ENCODE measurements around the gene ARL8A. TPM values are rescaled to one million over a fixed set of nuclear protein-coding genes. Genes with fewer than 3 reads are reported as not detected.

ARL8A gene
- polyA plus RNA-seq, 2 of the 4 experiments (the other 2 are of a cell fraction): 23.4 to 49.8 TPM

- peak; percentile 4 to 18; a peak in 4 of 6 replicates for ATAC-seq
- CTCF ChIA-PET: interaction anchor here (0.9 to 6.2 kb wide), 12 partner anchors 12 to 107 kb away, joined by 3 to 55 read pairs (median 5); partner anchors contain the start of gene ELF3
- peak in 1 of 2 experiments; percentile 55 for DNase-seq (ENCODE audit: low read depth in 1 of 2, low spot score in 1 of 2)
- peak overlapping the region; percentile 91 to 94 for H3K27ac ChIP-seq
- H3K4me3 ChIP-seq: no peak overlapping the region
- WGBS (ENCODE audit: missing lambda C conversion rate): 33% methylated on average over 5 of the region's 5 CpGs
- H3K4me1 ChIP-seq: peaks cover 71% of the 10 kb centered on the region
- FAIRE-seq: no peak
- POLR2A ChIA-PET: interaction anchor here (1.5 to 5.5 kb wide), 3 partner anchors 50 to 96 kb away, joined by 3 to 69 read pairs (median 14); partner anchors contain the start of gene ELF3
- peak overlapping the region; percentile 79 for H3K4me2 ChIP-seq
- H3K9me3 ChIP-seq: no peaks in the 10 kb centered on the region
- peak; percentile 2; the same call in 1 of the 2 replicates for TF ChIP-seq CHD4 (IDR thresholded peaks at IDR 0.05; ENCODE audit: borderline replicate concordance)
- TF ChIP-seq RAD21 (conservative IDR thresholded peaks at IDR 0.05 in 1 of 2, IDR thresholded peaks at IDR 0.05 in 1 of 2): peak in 1 of 2 experiments; percentile 22; a peak in 1 of 5 replicates
- TF ChIP-seq FOSL2 (IDR thresholded peaks at IDR 0.05): no peak
- no peak for TF ChIP-seq FOSL2 (CRISPR knock-in tag; IDR thresholded peaks at IDR 0.05)
- no peak for TF ChIP-seq CBX2 (IDR thresholded peaks at IDR 0.05; ENCODE audit: borderline replicate concordance, low read depth)
- TF ChIP-seq GATA3 (IDR thresholded peaks at IDR 0.05; ENCODE audit: borderline replicate concordance): peak; percentile 45; the same call in 1 of the 2 replicates
- TF ChIP-seq EP300 (IDR thresholded peaks at IDR 0.05): peak in 1 of 2 experiments; percentile 61; a peak in 3 of 5 replicates
- no peak for TF ChIP-seq ATOH8 (CRISPR knock-in tag; IDR thresholded peaks at IDR 0.05; ENCODE audit: low read depth)
Measured at GRCh38 chr1:202107321-202107761, 37.2 kb downstream of the ARL8A start.

GRCh38 chr1:202106340-202107254, 37.9 kb downstream of the ARL8A start:
- Histone ChIP-seq H3K4me2 (peak overlapping the region; percentile 79), H3K4me1 (peaks cover 66% of the 10 kb centered on the region), H3K4me3 (no peak overlapping the region), H3K27ac (peak overlapping the region; percentile 91 to 94), H3K9me3 (no peaks in the 10 kb centered on the region)
- WGBS (ENCODE audit: missing lambda C conversion rate): 38% methylated on average over 9 of the region's 10 CpGs
- CTCF ChIA-PET: interaction anchor here (0.7 to 6.2 kb wide), 14 partner anchors 12 to 671 kb away, joined by 3 to 55 read pairs (median 3); partner anchors contain the start of gene ELF3
- DNase-seq (ENCODE audit: low read depth in 1 of 2, low spot score in 1 of 2): peak; percentile 58 to 78
- POLR2A ChIA-PET: interaction anchor here (0.9 to 5.5 kb wide), 6 partner anchors 44 to 96 kb away, joined by 3 to 69 read pairs (median 8); partner anchors contain the start of gene ELF3
- no peak for FAIRE-seq
- ATAC-seq: peak; percentile 44 to 54
- TF ChIP-seq HOXB5 (CRISPR knock-in tag; IDR thresholded peaks at IDR 0.05): 0 out of 2 replicates have a peak, but pooled peaks have one; percentile 20
- TF ChIP-seq ZNF302 (CRISPR knock-in tag; IDR thresholded peaks at IDR 0.05): no peak
- 0 out of 2 replicates have a peak, but pooled peaks have one; percentile 33 for TF ChIP-seq HOXA7 (CRISPR knock-in tag; IDR thresholded peaks at IDR 0.05)
- no peak for TF ChIP-seq FOXS1 (CRISPR knock-in tag; IDR thresholded peaks at IDR 0.05)
- 0 out of 2 replicates have a peak, but pooled peaks have one; percentile 40 for TF ChIP-seq HOXB13 (CRISPR knock-in tag; IDR thresholded peaks at IDR 0.05; ENCODE audit: low read depth)
- TF ChIP-seq JUN (IDR thresholded peaks at IDR 0.05): no peak; a peak in 1 of 5 replicates
- TF ChIP-seq EHMT2 (IDR thresholded peaks at IDR 0.05; ENCODE audit: low read depth): no peak
- no peak for TF ChIP-seq PBX3 (IDR thresholded peaks at IDR 0.05)
- TF ChIP-seq HEYL (CRISPR knock-in tag; IDR thresholded peaks at IDR 0.05): no peak
- peak; percentile 62 for TF ChIP-seq MAX (IDR thresholded peaks at IDR 0.05)
- TF ChIP-seq MAFK (IDR thresholded peaks at IDR 0.05; ENCODE audit: partially characterized antibody): no peak
- no peak for TF ChIP-seq HDAC2 (IDR thresholded peaks at IDR 0.05)
- TF ChIP-seq RCOR1 (IDR thresholded peaks at IDR 0.05; ENCODE audit: low read depth, low read length): no peak
- no peak for TF ChIP-seq KDM5A (IDR thresholded peaks at IDR 0.05)
- peak; percentile 35; the same call in 1 of the 2 replicates for TF ChIP-seq GATA3 (IDR thresholded peaks at IDR 0.05; ENCODE audit: borderline replicate concordance)
- peak; percentile 41 for TF ChIP-seq JUNB (IDR thresholded peaks at IDR 0.05)
- TF ChIP-seq CTCF (IDR thresholded peaks at IDR 0.05): no peak
- 0 out of 2 replicates have a peak, but pooled peaks have one; percentile 27 for TF ChIP-seq FOSB (CRISPR knock-in tag; IDR thresholded peaks at IDR 0.05)
- TF ChIP-seq CHD4 (IDR thresholded peaks at IDR 0.05; ENCODE audit: borderline replicate concordance): peak; percentile 38; the same call in 1 of the 2 replicates
- no peak for TF ChIP-seq TP53 (CRISPR knock-in tag; IDR thresholded peaks at IDR 0.05)
- no peak for TF ChIP-seq RFX5 (IDR thresholded peaks at IDR 0.05)
- TF ChIP-seq MAZ (IDR thresholded peaks at IDR 0.05; ENCODE audit: borderline replicate concordance, low read depth, low read length): no peak
- TF ChIP-seq ZC3H11A (IDR thresholded peaks at IDR 0.05): no peak
- peak; percentile 40 to 44; a peak in 2 of 5 replicates for TF ChIP-seq EP300 (IDR thresholded peaks at IDR 0.05)
- no peak for TF ChIP-seq HMGXB4 (CRISPR knock-in tag; IDR thresholded peaks at IDR 0.05; ENCODE audit: borderline replicate concordance)

All from A549 (cell line).